MM.1S (cell line): Measurements from ENCODE around the gene DHRS12.

Experiments
- DNase-seq: peaks from one replicate; pipeline ENCODE4 v3.0.0-alpha.2; 2015
- H2AFZ ChIP-seq: fragments of 300-600 bp; sonication (generic); 2 replicates; pipeline ENCODE4 v1.6.0; 2016; ENCODE audit warnings: antibody characterized with exemption, low read length
- H3F3A ChIP-seq: fragments of 300-600 bp; sonication (generic); 2 replicates; pipeline ENCODE4 v1.6.1; 2016; ENCODE audit warnings: mild to moderate bottlenecking, antibody characterized with exemption, low read length, moderate library complexity, mixed read lengths; ENCODE audit not compliant: insufficient read depth
- H3K27ac ChIP-seq: fragments of 300-600 bp; sonication (generic); 2 replicates; pipeline ENCODE4 v1.5.1; 2016; ENCODE audit warnings: mild to moderate bottlenecking, low read length
- H3K27me3 ChIP-seq: fragments of 300-600 bp; sonication (generic); replicated peaks from 2 replicates; pipeline ENCODE4 v1.6.0; 2016; ENCODE audit warnings: low read length; ENCODE audit not compliant: insufficient read depth
- H3K36me3 ChIP-seq: fragments of 300-600 bp; sonication (generic); replicated peaks from 2 replicates; pipeline ENCODE4 v1.6.1; 2016; ENCODE audit warnings: mild to moderate bottlenecking, low read length, mixed read lengths; ENCODE audit not compliant: insufficient read depth
- H3K4me1 ChIP-seq: fragments of 300-600 bp; sonication (generic); 2 replicates; pipeline ENCODE4 v1.6.1; 2016; ENCODE audit warnings: low read length, mixed read lengths
- H3K4me2 ChIP-seq: fragments of 300-600 bp; sonication (generic); 2 replicates; pipeline ENCODE4 v1.6.0; 2016; ENCODE audit warnings: low read depth, low read length
- H3K4me3 ChIP-seq: fragments of 300-600 bp; sonication (generic); 2 replicates; pipeline ENCODE4 v1.5.1; 2016; ENCODE audit warnings: low read length, mixed read lengths
- H3K79me2 ChIP-seq: fragments of 300-600 bp; sonication (generic); 2 replicates; pipeline ENCODE4 v1.6.1; 2016; ENCODE audit warnings: mixed run types, low read length, mixed read lengths
- H3K9ac ChIP-seq: fragments of 300-600 bp; sonication (generic); 2 replicates; pipeline ENCODE4 v1.6.1; 2016; ENCODE audit warnings: low read length, mixed read lengths
- H3K9me2 ChIP-seq: fragments of 300-600 bp; sonication (generic); replicated peaks from 2 replicates; pipeline ENCODE4 v1.6.1; 2016; ENCODE audit warnings: mild to moderate bottlenecking, low read length, mixed read lengths; ENCODE audit not compliant: insufficient read depth
- H3K9me3 ChIP-seq: fragments of 300-600 bp; sonication (generic); replicated peaks from 2 replicates; pipeline ENCODE4 v1.6.1; 2016; ENCODE audit warnings: mild to moderate bottlenecking, low read length, mixed read lengths; ENCODE audit not compliant: insufficient read depth
- H4K20me1 ChIP-seq: fragments of 300-600 bp; sonication (generic); 2 replicates; pipeline ENCODE4 v1.6.1; 2016; ENCODE audit warnings: mild to moderate bottlenecking, low read length, moderate library complexity, mixed read lengths; ENCODE audit not compliant: insufficient read depth
- CTCF ChIP-seq: fragments of 300-600 bp; sonication (generic); IDR thresholded peaks from 2 replicates; pipeline ENCODE4 v1.5.1; 2016; ENCODE audit warnings: antibody characterized with exemption, low read length, mixed read lengths
- EZH2 ChIP-seq: fragments of 300-600 bp; sonication (generic); optimal IDR thresholded peaks from 2 replicates; pipeline ENCODE3; 2017; ENCODE audit warnings: low read depth, mild to moderate bottlenecking, antibody characterized with exemption, low read length, mixed read lengths
- EZH2phosphoT487 ChIP-seq: fragments of 300-600 bp; sonication (generic); IDR thresholded peaks from 2 replicates; pipeline ENCODE4 v1.6.1; 2018; ENCODE audit warnings: antibody characterized with exemption, low read length

The DHRS12 gene

GRCh38 chr13:51783428-51784094 lies 20.4 kb downstream of the DHRS12 start:
- no peak for TF ChIP-seq EZH2phosphoT487
- TF ChIP-seq EZH2 = no peak
- TF ChIP-seq CTCF = no peak
- H3K9ac ChIP-seq = no peak overlapping the region
- H4K20me1 ChIP-seq = no peaks in the 10 kb centered on the region
- no peaks in the 10 kb centered on the region for H3K27me3 ChIP-seq
- H3K4me1 ChIP-seq = no peaks in the 10 kb centered on the region
- H3K27ac ChIP-seq = no peak overlapping the region
- H3F3A ChIP-seq = no peaks in the 10 kb centered on the region
- H3K4me2 ChIP-seq = no peak overlapping the region
- no peaks in the 10 kb centered on the region for H3K36me3 ChIP-seq
- H3K9me2 ChIP-seq = no peaks in the 10 kb centered on the region
- no peak overlapping the region for H3K4me3 ChIP-seq
- H3K79me2 ChIP-seq = no peaks in the 10 kb centered on the region
- no peak for DNase-seq
- no peaks in the 10 kb centered on the region for H3K9me3 ChIP-seq
- no peak overlapping the region for H2AFZ ChIP-seq

GRCh38 chr13:51782026-51782710 lies 21.8 kb downstream of the DHRS12 start:
- Histone ChIP-seq H3K9me3 (no peaks in the 10 kb centered on the region), H3K9ac (no peak overlapping the region), H3K27me3 (no peaks in the 10 kb centered on the region), H3K4me3 (no peak overlapping the region), H3K9me2 (no peaks in the 10 kb centered on the region), H3K4me2 (no peak overlapping the region), H3K27ac (no peak overlapping the region), H3F3A (no peaks in the 10 kb centered on the region), H3K36me3 (no peaks in the 10 kb centered on the region), H3K79me2 (no peaks in the 10 kb centered on the region), H2AFZ (no peak overlapping the region), H4K20me1 (no peaks in the 10 kb centered on the region), H3K4me1 (no peaks in the 10 kb centered on the region)
- no peak for DNase-seq
- TF ChIP-seq EZH2 (no peak), EZH2phosphoT487 (no peak), CTCF (no peak)

- Histone ChIP-seq H3K27ac (no peak overlapping the region), H3K9me2 (no peaks in the 10 kb centered on the region), H3K4me2 (no peak overlapping the region), H3K27me3 (no peaks in the 10 kb centered on the region), H3K4me3 (no peak overlapping the region), H3K9me3 (no peaks in the 10 kb centered on the region), H3K79me2 (no peaks in the 10 kb centered on the region), H2AFZ (no peak overlapping the region), H4K20me1 (no peaks in the 10 kb centered on the region), H3K9ac (no peak overlapping the region), H3F3A (no peaks in the 10 kb centered on the region), H3K36me3 (no peaks in the 10 kb centered on the region), H3K4me1 (no peaks in the 10 kb centered on the region)
- TF ChIP-seq CTCF (0 out of 2 replicates have a peak, but pooled peaks have one; percentile 13), EZH2 (no peak), EZH2phosphoT487 (no peak)
- DNase-seq = no peak
These were observed 22.5 kb downstream of the DHRS12 start for GRCh38 chr13:51781246-51782022.
